Astrocyte (in vitro differentiated cells and primary cell): Measurements from ENCODE around the gene PACRG. TPM values are rescaled to one million over a fixed set of nuclear protein-coding genes. Genes with fewer than 3 reads are reported as not detected.

Experiments
- DNase-seq: peaks from one replicate; pipeline ENCODE4 v3.0.0-alpha.2; 2010; ENCODE audit warnings: low read depth
- FAIRE-seq: peaks from 2 replicates; lab custom pipeline; 2011; peaks lifted over from hg19 to GRCh38; lab: Jason Lieb, UNC
- H2AFZ ChIP-seq: 2 replicates; pipeline ENCODE4 v1.6.0; 2012; ENCODE audit warnings: low read depth, low read length, inconsistent platforms
- H3K27ac ChIP-seq: 2 replicates; pipeline ENCODE4 v1.5.1; 2011; ENCODE audit warnings: low read depth, low read length, inconsistent platforms
- H3K27me3 ChIP-seq: 2 replicates; pipeline ENCODE4 v1.6.0; 2011; ENCODE audit warnings: low read length, inconsistent platforms; ENCODE audit not compliant: insufficient read depth
- H3K36me3 ChIP-seq: 2 replicates; pipeline ENCODE4 v1.5.1; 2011; ENCODE audit warnings: low read length, inconsistent platforms; ENCODE audit not compliant: insufficient read depth
- H3K4me1 ChIP-seq: 2 replicates; pipeline ENCODE4 v1.5.1; 2011; ENCODE audit warnings: low read length, inconsistent platforms; ENCODE audit not compliant: insufficient read depth
- H3K4me2 ChIP-seq: 2 replicates; pipeline ENCODE4 v1.6.0; 2012; ENCODE audit warnings: low read length, inconsistent platforms
- H3K4me3 ChIP-seq: 2 replicates; pipeline ENCODE4 v1.5.1; 2011; ENCODE audit warnings: low read depth, mild to moderate bottlenecking, low read length, inconsistent platforms; ENCODE audit not compliant: insufficient read depth
- H3K79me2 ChIP-seq: 2 replicates; pipeline ENCODE4 v1.6.0; 2012; ENCODE audit warnings: mild to moderate bottlenecking, low read length, inconsistent platforms; ENCODE audit not compliant: insufficient read depth
- H3K9ac ChIP-seq: 2 replicates; pipeline ENCODE4 v1.6.0; 2012; ENCODE audit warnings: mild to moderate bottlenecking, low read length, inconsistent platforms
- H3K9me3 ChIP-seq: 2 replicates; pipeline ENCODE4 v1.5.1; 2012; ENCODE audit warnings: low read depth, mild to moderate bottlenecking, low read length, inconsistent platforms; ENCODE audit not compliant: insufficient read depth
- H4K20me1 ChIP-seq: 2 replicates; pipeline ENCODE4 v1.6.0; 2012; ENCODE audit warnings: low read length, inconsistent platforms; ENCODE audit not compliant: insufficient read depth
- H3K27ac Mint-ChIP-seq: one replicate; pipeline ENCODE4 v1.8.0; 2021; ENCODE audit warnings: mild to moderate bottlenecking, mixed read lengths; ENCODE audit not compliant: unreplicated experiment
- H3K27me3 Mint-ChIP-seq: one replicate; pipeline ENCODE4 v1.8.0; 2021; ENCODE audit warnings: low read depth, mixed read lengths; ENCODE audit not compliant: unreplicated experiment
- H3K36me3 Mint-ChIP-seq: one replicate; pipeline ENCODE4 v1.8.0; 2021; ENCODE audit warnings: low read depth, mixed read lengths; ENCODE audit not compliant: unreplicated experiment
- H3K4me1 Mint-ChIP-seq: one replicate; pipeline ENCODE4 v1.8.0; 2021; ENCODE audit warnings: low read depth, mixed read lengths; ENCODE audit not compliant: unreplicated experiment
- H3K4me3 Mint-ChIP-seq: one replicate; pipeline ENCODE4 v1.8.0; 2021; ENCODE audit warnings: mild to moderate bottlenecking, moderate library complexity, mixed read lengths; ENCODE audit not compliant: unreplicated experiment
- H3K9me3 Mint-ChIP-seq: one replicate; pipeline ENCODE4 v1.8.0; 2021; ENCODE audit warnings: mild to moderate bottlenecking, mixed read lengths; ENCODE audit not compliant: unreplicated experiment
- CTCF ChIP-seq: IDR thresholded peaks from 2 replicates; pipeline ENCODE4 v1.5.1; 2011; ENCODE audit warnings: low read depth, mild to moderate bottlenecking, inconsistent platforms, low read length, moderate library complexity; ENCODE audit not compliant: insufficient read depth
- EZH2 ChIP-seq: IDR thresholded peaks from 2 replicates; pipeline ENCODE4 v1.6.1; 2012; ENCODE audit warnings: mild to moderate bottlenecking, low read length, inconsistent platforms; ENCODE audit not compliant: insufficient read depth
- total RNA-seq: library from RNA; stranded (reverse); gene quantifications from 2 replicates; pipeline ENCODE4 v1.2.1, GENCODE V29; 2021

PACRG gene
- total RNA-seq, 1 donor from 2014 or later: not detected

GRCh38 chr6:162964488-162965140 is 236.8 kb downstream of the PACRG start:
- Histone ChIP-seq H3K27ac (peak overlapping the region; percentile 62), H3K79me2 (no peaks in the 10 kb centered on the region), H3K4me2 (peak overlapping the region; percentile 65), H4K20me1 (no peaks in the 10 kb centered on the region), H3K9me3 (no peaks in the 10 kb centered on the region), H2AFZ (no peak overlapping the region), H3K4me1 (peaks cover 15% of the 10 kb centered on the region), H3K36me3 (no peaks in the 10 kb centered on the region), H3K9ac (peak overlapping the region; percentile 12), H3K4me3 (no peak overlapping the region), H3K27me3 (no peaks in the 10 kb centered on the region)
- DNase-seq (peak; percentile 100), FAIRE-seq (peak; percentile 97)
- peaks cover 7% of the 10 kb centered on the region for H3K4me1 Mint-ChIP-seq
- H3K27ac Mint-ChIP-seq: peak overlapping the region; percentile 70
- H3K9me3 Mint-ChIP-seq: peaks cover 8% of the 10 kb centered on the region
- no peaks in the 10 kb centered on the region for H3K36me3 Mint-ChIP-seq
- H3K27me3 Mint-ChIP-seq: no peaks in the 10 kb centered on the region
- TF ChIP-seq EZH2 (no peak), CTCF (no peak)
- H3K4me3 Mint-ChIP-seq: no peak overlapping the region

GRCh38 chr6:162965366-162965765 is 237.6 kb downstream of the PACRG start:
- Histone ChIP-seq H3K27ac (peak overlapping the region; percentile 56), H3K4me2 (no peak overlapping the region), H3K9ac (no peak overlapping the region), H3K27me3 (no peaks in the 10 kb centered on the region), H2AFZ (no peak overlapping the region), H3K4me3 (no peak overlapping the region), H4K20me1 (no peaks in the 10 kb centered on the region), H3K4me1 (peaks cover 15% of the 10 kb centered on the region), H3K9me3 (no peaks in the 10 kb centered on the region), H3K36me3 (no peaks in the 10 kb centered on the region), H3K79me2 (no peaks in the 10 kb centered on the region)
- Mint-ChIP-seq H3K4me1 (peaks cover 7% of the 10 kb centered on the region), H3K27me3 (no peaks in the 10 kb centered on the region), H3K27ac (peak overlapping the region; percentile 70), H3K36me3 (no peaks in the 10 kb centered on the region), H3K4me3 (no peak overlapping the region), H3K9me3 (peaks cover 8% of the 10 kb centered on the region)
- FAIRE-seq (peak; percentile 32), DNase-seq (no peak)
- TF ChIP-seq EZH2 (no peak), CTCF (no peak)

- Mint-ChIP-seq H3K36me3 (no peaks in the 10 kb centered on the region), H3K9me3 (peaks cover 7% of the 10 kb centered on the region), H3K27ac (no peak overlapping the region), H3K27me3 (no peaks in the 10 kb centered on the region), H3K4me1 (no peaks in the 10 kb centered on the region), H3K4me3 (no peak overlapping the region)
- Histone ChIP-seq H3K9ac (no peak overlapping the region), H3K4me1 (no peaks in the 10 kb centered on the region), H3K27ac (no peak overlapping the region), H2AFZ (no peak overlapping the region), H4K20me1 (no peaks in the 10 kb centered on the region), H3K27me3 (no peaks in the 10 kb centered on the region), H3K4me3 (no peak overlapping the region), H3K9me3 (no peaks in the 10 kb centered on the region), H3K79me2 (no peaks in the 10 kb centered on the region), H3K36me3 (no peaks in the 10 kb centered on the region), H3K4me2 (no peak overlapping the region)
- TF ChIP-seq CTCF: no peak
- no peak for TF ChIP-seq EZH2
- DNase-seq: no peak
- FAIRE-seq: no peak
Measured at GRCh38 chr6:162970246-162970645, 242.5 kb downstream of the PACRG start.
